ENCODE measurements around the gene ZNF709.
"Not testable (repeated sequence)": the region's sequence is repeated elsewhere in the genome, so short reads cannot be mapped to it uniquely, and the experiment has no call there.

ZNF709 gene

DNA sequence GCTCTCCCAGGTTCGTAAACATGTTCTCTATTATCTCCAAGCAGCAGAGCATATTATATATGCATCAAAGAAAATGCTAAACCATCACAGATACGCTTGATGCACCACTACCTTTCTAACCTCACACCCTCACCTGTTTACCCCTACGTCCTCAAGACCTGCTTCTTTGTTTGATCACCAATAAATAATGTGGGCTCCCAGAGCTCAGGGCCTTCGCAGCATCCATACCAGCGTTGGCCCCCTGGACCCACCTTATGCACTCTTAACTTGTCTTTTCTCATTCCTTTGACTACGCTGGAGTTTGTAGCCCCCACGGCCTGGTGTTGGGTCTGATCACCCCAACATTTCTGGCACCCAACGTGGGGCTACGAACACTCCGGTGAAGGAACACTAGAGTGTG lies 33.8 kb downstream of the ZNF709 start:
- no peak for DNase-seq

DNA sequence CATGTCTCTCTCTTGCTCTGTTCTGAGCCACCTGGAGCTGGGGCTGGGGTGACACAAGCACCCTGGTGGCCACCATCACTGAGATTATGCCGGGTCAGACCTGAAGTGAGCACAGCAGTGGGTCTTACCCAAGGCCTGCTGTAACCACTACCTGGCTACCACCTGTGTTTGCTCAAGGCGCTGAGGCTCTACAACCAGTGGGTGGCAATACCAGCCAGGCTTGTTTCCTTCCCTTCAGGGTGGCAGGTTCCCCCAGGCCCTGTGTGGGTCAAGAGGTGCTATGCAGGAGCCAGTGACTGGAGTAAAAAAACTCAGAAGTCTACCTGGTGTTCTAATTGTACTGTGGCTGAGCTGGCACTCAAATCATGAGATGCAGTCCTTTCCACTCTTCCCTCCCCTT lies 35.8 kb downstream of the ZNF709 start:
- DNase-seq = no peak

DNA sequence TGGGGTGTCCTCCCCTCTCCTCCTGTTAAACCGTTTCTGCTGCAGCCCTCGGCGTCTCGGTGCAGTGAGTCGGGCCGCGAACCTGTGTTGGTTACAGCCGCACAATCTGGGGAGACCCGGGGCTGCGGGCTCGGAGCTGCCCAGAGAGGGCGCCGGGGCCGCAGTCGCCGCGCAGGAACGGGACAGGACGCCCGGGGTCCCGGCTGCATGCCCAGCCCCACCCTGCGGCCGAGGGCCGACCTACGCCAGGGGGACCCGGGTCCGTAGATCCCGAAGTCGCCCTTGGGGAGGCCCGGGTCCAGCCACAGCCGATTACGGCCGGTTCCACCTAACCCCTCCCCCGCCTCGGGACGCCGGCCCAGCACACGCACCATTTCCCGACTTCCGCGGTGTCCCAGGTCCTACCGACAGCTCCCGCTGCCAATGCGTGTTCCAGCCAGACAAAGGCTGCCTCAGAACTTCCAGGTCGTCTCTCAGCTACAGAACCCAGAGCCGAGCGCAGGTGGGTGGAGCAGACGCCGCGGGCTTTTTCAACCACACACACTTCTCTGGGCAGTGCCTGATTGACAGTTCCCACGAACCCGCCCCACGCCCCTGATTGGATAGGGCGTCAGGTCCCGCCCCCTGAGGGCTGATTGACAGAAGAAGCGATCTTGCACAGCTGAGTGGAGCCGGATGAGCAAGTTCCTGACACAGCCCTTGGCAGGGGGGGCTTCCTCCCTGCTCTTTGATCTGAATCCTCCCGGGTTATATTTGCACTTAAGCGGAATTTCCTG lies 43.9 kb downstream of the ZNF709 start, which contains the start of gene ZNF443:
Gene ZNF443 (minus strand): TSS at position 481 of the 776 bp plus-strand sequence. CDS start 107 bp downstream, at position 374.
- peak; percentile 95 for DNase-seq

DNA sequence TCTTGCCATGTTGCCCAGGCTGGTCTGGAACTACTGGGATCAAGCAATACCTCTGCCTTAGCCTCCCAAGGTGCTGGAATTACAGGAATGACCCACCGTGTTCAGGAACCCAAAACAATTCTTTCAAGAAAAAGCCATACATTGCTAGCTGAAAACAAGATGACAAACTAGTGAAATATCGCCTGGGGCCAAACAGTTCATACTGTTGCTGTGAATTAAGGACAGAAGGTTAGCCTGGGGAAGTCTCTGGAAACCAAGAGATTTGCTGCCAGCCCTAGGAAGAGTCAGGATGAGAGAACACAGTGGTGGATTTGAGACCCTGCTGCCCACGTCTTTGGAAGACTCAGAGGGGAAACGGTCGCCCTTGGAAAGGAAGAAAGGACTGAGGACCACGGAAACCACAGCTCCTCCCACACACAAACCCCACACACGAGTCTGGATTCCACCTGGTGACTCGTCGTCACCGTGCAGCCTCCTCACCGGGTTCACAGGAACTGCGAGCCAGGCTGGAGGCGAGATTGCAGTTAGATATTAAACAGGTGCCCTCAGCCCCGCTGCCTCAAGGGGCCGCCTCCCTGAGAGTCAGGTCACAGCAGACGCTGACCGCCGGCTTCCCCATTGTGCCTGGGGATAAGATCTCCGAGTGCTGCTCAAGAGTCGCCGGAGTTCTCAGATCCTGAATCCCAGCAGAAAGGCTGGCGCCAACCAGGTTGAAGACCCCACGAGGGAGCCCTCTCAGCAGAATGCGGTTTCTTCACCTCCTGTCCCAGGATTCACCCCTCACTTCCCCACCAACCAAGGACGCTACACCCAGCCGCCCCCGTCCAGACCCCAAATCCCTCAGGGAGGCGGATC lies 44.7 kb downstream of the ZNF709 start:
- peak; percentile 28 for DNase-seq

DNA sequence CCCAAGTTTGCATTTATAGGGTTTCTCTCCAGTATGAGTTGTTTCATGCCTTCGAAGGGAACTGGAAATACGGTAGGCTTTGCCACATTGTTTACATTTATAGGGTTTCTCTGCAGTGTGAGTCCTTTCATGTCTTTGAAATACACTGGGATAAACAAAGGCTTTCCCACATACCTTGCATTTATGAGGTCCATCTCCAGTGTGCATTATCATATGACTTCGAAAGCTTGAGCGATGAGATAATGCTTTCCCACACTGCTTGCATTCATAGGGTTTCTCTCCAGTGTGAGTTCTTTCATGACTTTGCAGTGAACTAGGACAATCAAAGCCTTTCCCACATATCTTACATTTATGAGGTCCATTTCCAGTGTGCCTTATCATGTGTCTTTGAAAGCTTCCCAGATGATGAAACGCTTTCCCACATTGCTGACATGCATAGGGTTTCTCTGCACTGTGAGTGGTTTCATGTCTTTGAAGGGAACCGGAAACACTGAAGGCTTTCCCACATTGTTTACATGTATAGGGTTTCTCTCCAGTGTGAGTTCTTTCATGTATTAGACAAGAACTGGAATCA lies 53.8 kb downstream of the ZNF709 start:
- not testable (repeated sequence) for DNase-seq

DNA sequence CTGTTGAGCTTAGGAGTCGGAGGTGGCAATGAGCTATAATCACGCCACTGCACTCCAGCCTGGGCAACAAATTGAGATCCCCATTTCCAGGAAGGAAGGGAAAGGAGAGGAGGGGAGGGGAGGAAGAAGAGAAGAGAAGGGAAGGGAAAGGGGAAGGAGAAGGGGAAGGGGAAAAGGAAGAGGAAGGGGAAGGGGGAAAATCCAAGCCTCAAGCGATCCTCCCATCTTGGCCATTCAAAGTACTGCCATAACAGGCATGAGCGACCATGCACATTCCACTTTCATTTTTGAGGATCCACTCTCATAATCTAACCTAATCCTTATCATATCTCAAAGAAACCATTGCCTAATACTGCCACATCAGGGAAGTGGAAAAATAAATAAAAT lies 58.7 kb downstream of the ZNF709 start:
- DNase-seq = no peak

DNA sequence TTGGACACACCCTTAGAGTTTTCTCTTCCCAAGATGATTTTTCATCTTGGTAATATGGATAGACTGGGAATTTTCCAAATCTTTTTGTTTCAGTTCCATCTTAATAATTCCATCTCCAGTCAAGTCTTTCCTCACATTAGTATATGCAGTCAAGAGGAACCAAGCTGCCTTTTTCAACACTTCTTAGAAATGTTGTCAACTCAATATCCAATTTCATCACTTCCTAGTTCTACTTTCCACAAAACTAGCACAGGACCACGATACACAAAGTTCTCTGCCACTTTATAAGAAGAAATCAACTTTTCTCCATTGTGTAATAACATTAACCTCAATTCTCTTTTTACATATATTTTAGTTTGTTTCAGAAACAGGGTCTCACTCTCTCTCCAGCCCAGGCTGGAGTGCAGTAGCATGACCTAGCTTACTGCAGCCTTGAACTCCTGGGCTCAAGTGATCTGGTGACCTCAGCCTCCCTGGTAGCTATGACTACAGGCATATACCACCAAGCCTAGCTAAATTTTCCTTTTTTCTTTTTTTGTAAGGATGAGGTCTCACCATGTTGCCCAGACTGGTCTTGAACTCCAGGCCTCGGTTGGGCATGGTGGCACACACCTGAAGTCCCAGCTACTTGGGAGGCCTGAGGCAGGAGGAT lies 59.3 kb downstream of the ZNF709 start:
- no peak for DNase-seq

DNA sequence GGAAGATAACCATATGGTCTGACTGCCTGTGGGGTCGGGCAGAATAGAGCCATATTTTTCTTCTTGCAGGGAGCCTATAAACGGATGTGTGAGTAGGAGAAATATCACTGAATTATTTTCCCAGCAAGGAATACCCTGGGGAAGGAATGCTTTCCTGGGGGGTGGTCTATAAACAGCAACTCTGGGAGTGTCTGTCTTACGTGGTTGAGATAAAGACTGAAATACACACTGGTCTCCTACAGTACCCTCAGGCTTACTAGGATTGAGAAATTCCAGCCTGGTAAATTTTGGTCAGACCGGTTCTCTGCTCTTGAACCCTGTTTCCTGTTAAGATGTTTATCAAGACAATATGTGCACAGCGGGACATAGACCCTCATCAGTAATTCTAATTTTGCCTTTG lies 67.3 kb downstream of the ZNF709 start:
- not testable (repeated sequence) for DNase-seq

DNA sequence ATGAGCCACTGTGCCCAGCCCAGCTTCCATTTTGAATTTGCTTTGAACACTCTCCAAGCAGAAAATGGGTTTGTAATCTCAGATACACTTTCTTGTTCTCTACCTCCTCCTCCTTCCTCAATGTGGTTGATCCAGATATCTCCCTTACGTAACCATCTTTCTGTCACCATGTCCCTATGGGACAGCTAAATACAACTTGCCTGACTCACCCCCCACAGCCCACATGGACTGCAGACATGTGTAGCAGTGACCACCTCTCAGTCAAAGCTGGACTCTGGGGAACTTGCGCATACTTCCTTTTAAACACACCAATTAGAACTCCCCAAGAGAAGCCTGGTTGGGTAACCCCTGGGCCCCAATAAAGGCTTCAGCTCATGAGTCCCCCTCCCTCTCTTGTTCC lies 72.7 kb downstream of the ZNF709 start:
- no peak for DNase-seq

Measured in NCI-H1092 treated with DMSO at 0.1 percent for 48 hours (cell line).